ENCODE results near the gene HOMER1.

HOMER1 gene

DNA sequence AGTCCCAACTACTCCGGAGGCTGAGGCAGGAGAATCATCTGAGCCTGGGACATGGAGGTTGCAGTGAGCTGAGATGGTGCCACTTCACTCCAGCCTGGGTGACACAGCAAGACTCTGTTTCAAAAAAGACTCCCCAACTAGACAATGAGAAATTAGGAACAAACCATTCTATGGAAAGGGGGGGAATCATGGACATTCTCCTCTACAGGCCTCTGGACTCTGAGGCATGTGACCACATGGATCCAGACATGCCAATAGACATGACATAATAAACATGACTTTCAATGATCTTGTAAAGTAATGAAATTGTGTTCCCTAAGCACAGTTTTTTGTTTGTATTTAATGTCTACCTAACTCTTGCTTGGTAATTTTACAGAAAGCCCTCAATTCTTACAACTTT lies 8.8 kb downstream of the HOMER1 start:
- TF ChIP-seq ARNT (IDR thresholded peaks at IDR 0.05) (no peak), LEF1 (IDR thresholded peaks at IDR 0.05; ENCODE audit: borderline replicate concordance) (no peak), ZNF384 (IDR thresholded peaks at IDR 0.05) (no peak), FOXA1 (IDR thresholded peaks at IDR 0.05) (no peak), ELF4 (IDR thresholded peaks at IDR 0.05) (no peak), FOXM1 (IDR thresholded peaks at IDR 0.05; ENCODE audit: borderline replicate concordance) (no peak), TARDBP (IDR thresholded peaks at IDR 0.05) (no peak), SUZ12 (IDR thresholded peaks at IDR 0.05) (no peak), HDGF (IDR thresholded peaks at IDR 0.05; ENCODE audit: borderline replicate concordance) (no peak), FOXK2 (IDR thresholded peaks at IDR 0.05) (no peak), SP1 (IDR thresholded peaks at IDR 0.05) (no peak), BHLHE40 (IDR thresholded peaks at IDR 0.05; ENCODE audit: borderline replicate concordance) (no peak), L3MBTL2 (conservative IDR thresholded peaks at IDR 0.05) (no peak), CTBP1 (IDR thresholded peaks at IDR 0.05; ENCODE audit: borderline replicate concordance) (no peak), NFRKB (IDR thresholded peaks at IDR 0.05) (no peak)
- TF ChIP-seq, protein P1, sequence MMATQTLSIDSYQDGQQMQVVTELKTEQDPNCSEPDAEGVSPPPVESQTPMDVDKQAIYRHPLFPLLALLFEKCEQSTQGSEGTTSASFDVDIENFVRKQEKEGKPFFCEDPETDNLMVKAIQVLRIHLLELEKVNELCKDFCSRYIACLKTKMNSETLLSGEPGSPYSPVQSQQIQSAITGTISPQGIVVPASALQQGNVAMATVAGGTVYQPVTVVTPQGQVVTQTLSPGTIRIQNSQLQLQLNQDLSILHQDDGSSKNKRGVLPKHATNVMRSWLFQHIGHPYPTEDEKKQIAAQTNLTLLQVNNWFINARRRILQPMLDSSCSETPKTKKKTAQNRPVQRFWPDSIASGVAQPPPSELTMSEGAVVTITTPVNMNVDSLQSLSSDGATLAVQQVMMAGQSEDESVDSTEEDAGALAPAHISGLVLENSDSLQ (IDR thresholded peaks at IDR 0.05): no peak
- POLR2A ChIA-PET: interaction anchor here (2.3 kb wide), 1 partner anchor 9 kb away, joined by 18 read pairs; the partner anchor contains the start of gene HOMER1
- CTCF ChIA-PET: interaction anchor here (1.8 kb wide), 1 partner anchor 8 kb away, joined by 5 read pairs; no protein-coding TSS in a partner anchor
- no peak for DNase-seq (ENCODE audit: extremely low spot score)

DNA sequence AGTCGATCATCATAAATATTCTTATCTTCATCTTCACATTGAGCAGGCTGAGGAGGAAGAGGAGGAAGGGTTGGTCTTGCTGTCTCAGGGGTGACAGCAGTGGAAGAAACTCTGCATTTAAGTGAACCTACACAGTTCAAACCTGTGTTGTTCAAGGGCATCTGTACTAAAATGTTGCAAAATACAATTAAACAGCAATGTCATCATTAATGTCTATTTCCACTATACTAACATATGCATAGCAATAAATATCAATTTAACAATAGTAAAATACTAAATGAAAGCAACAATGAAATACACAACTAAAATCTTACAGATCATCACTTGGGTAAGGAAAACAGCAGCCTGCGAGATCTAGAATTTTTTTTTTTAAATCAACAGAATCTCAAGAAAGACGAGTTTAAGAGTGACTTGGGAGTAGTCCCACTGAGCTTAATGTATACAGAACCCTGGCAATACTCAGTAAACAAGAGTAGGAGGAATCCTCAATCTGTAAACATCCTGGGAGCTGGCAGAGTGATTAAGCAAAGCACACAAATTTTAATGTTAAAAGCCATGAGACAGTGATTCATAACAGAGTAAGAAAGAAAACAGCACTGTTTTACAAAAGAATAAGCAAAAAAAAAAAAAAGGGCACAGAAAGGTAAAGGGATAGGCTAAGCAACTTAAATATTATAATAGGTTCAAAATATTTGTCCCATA lies 10.0 kb downstream of the HOMER1 start:
- ChIA-PET POLR2A (interaction anchor here (0.9 to 2.3 kb wide), 2 partner anchors 10 to 267 kb away, joined by 3 to 18 read pairs; partner anchors contain the start of gene HOMER1), CTCF (interaction anchor here (1.8 kb wide), 1 partner anchor 9 kb away, joined by 5 read pairs; no protein-coding TSS in a partner anchor)
- TF ChIP-seq ELF4 (IDR thresholded peaks at IDR 0.05) (no peak), LEF1 (IDR thresholded peaks at IDR 0.05; ENCODE audit: borderline replicate concordance) (no peak), NFRKB (IDR thresholded peaks at IDR 0.05) (no peak), TARDBP (IDR thresholded peaks at IDR 0.05) (no peak), SP1 (IDR thresholded peaks at IDR 0.05) (no peak), BHLHE40 (IDR thresholded peaks at IDR 0.05; ENCODE audit: borderline replicate concordance) (no peak), FOXA1 (IDR thresholded peaks at IDR 0.05) (no peak), CTBP1 (IDR thresholded peaks at IDR 0.05; ENCODE audit: borderline replicate concordance) (no peak), HDGF (IDR thresholded peaks at IDR 0.05; ENCODE audit: borderline replicate concordance) (no peak), FOXK2 (IDR thresholded peaks at IDR 0.05) (no peak), FOXM1 (IDR thresholded peaks at IDR 0.05; ENCODE audit: borderline replicate concordance) (no peak), SUZ12 (IDR thresholded peaks at IDR 0.05) (no peak), L3MBTL2 (conservative IDR thresholded peaks at IDR 0.05) (no peak), ARNT (IDR thresholded peaks at IDR 0.05) (no peak), ZNF384 (IDR thresholded peaks at IDR 0.05) (no peak)
- TF ChIP-seq, protein P1 (IDR thresholded peaks at IDR 0.05): no peak
- no peak for DNase-seq (ENCODE audit: extremely low spot score)

GRCh38 chr5:79499640-79500273 lies 14.2 kb downstream of the HOMER1 start:
- no peak for DNase-seq (ENCODE audit: extremely low spot score)
- ChIA-PET POLR2A (interaction anchor here (0.8 to 1.3 kb wide), 3 partner anchors 13 to 275 kb away, joined by 3 to 5 read pairs (median 5); partner anchors contain the start of gene HOMER1), CTCF (interaction anchor here (0.6 kb wide), 1 partner anchor 224 kb away, joined by 3 read pairs; no protein-coding TSS in a partner anchor)
- TF ChIP-seq ELF4 (IDR thresholded peaks at IDR 0.05) (no peak), ZNF384 (IDR thresholded peaks at IDR 0.05) (no peak)

GRCh38 chr5:79495311-79495710 lies 18.6 kb downstream of the HOMER1 start:
- TF ChIP-seq FOXK2 (IDR thresholded peaks at IDR 0.05) (no peak), CTBP1 (IDR thresholded peaks at IDR 0.05; ENCODE audit: borderline replicate concordance) (no peak), SP1 (IDR thresholded peaks at IDR 0.05) (no peak), TARDBP (IDR thresholded peaks at IDR 0.05) (no peak), ARNT (IDR thresholded peaks at IDR 0.05) (no peak), ELF4 (IDR thresholded peaks at IDR 0.05) (no peak), NFRKB (IDR thresholded peaks at IDR 0.05) (no peak), HDGF (IDR thresholded peaks at IDR 0.05; ENCODE audit: borderline replicate concordance) (no peak), ZNF384 (IDR thresholded peaks at IDR 0.05) (no peak), L3MBTL2 (conservative IDR thresholded peaks at IDR 0.05) (no peak), FOXA1 (IDR thresholded peaks at IDR 0.05) (no peak), BHLHE40 (IDR thresholded peaks at IDR 0.05; ENCODE audit: borderline replicate concordance) (no peak), LEF1 (IDR thresholded peaks at IDR 0.05; ENCODE audit: borderline replicate concordance) (no peak), FOXM1 (IDR thresholded peaks at IDR 0.05; ENCODE audit: borderline replicate concordance) (no peak), SUZ12 (IDR thresholded peaks at IDR 0.05) (no peak)
- TF ChIP-seq, protein P1 (IDR thresholded peaks at IDR 0.05): no peak
- ChIA-PET POLR2A (interaction anchor here (1.6 kb wide), 1 partner anchor 19 kb away, joined by 7 read pairs; the partner anchor contains the start of gene HOMER1), CTCF (no interaction called here)
- no peak for DNase-seq (ENCODE audit: extremely low spot score)

GRCh38 chr5:79493596-79494345 lies 20.2 kb downstream of the HOMER1 start:
- no peak for DNase-seq (ENCODE audit: extremely low spot score)

More at GRCh38 chr5:79493596-79494345, 20.2 kb downstream of the HOMER1 start:
- ChIA-PET POLR2A (interaction anchor here (0.9 to 1.7 kb wide), 2 partner anchors 18 to 20 kb away, joined by 5 to 7 read pairs; partner anchors contain the start of gene HOMER1), CTCF (interaction anchor here (0.6 kb wide), 1 partner anchor 430 kb away, joined by 3 read pairs; no protein-coding TSS in a partner anchor)
- TF ChIP-seq ELF4 (IDR thresholded peaks at IDR 0.05) (no peak), SUZ12 (IDR thresholded peaks at IDR 0.05) (no peak), BHLHE40 (IDR thresholded peaks at IDR 0.05; ENCODE audit: borderline replicate concordance) (no peak), SP1 (IDR thresholded peaks at IDR 0.05) (no peak), FOXK2 (IDR thresholded peaks at IDR 0.05) (no peak), ARNT (IDR thresholded peaks at IDR 0.05) (no peak), FOXM1 (IDR thresholded peaks at IDR 0.05; ENCODE audit: borderline replicate concordance) (no peak), HDGF (IDR thresholded peaks at IDR 0.05; ENCODE audit: borderline replicate concordance) (no peak), NFRKB (IDR thresholded peaks at IDR 0.05) (no peak), LEF1 (IDR thresholded peaks at IDR 0.05; ENCODE audit: borderline replicate concordance) (no peak), ZNF384 (IDR thresholded peaks at IDR 0.05) (no peak), CTBP1 (IDR thresholded peaks at IDR 0.05; ENCODE audit: borderline replicate concordance) (no peak), L3MBTL2 (conservative IDR thresholded peaks at IDR 0.05) (no peak)
